Raji (cell line): Measurements from ENCODE around the gene ADGRL1.
A peak's percentile ranks its signal among the peaks of the same experiment; 100 is the strongest.

Source experiments
- POLR2A ChIP-seq: IDR thresholded peaks from 2 replicates; pipeline ENCODE4 v1.6.1; 2011; ENCODE audit warnings: low read depth, low read length, control low read depth; ENCODE audit not compliant: insufficient read depth

Gene ADGRL1

DNA sequence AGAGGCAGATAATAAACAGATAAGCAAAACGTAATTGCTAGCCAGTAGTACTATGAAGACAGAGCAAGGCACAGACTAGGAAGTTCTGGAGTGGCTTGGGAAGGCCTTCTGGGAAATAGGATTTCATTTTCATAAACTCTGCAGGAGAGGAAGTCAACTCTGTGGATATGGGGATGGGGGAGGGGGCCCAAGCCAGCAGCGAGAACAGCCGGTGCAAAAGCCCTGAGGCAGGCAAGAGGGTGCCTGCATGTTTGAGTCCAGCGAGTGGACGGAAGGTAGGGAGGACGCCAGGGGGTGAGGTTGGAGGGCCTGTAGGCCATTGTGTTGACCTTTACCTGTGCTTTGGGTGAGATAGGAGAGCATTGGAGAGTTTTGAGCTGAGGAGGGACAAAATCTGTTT lies 60.6 kb downstream of the ADGRL1 start:
- TF ChIP-seq POLR2A, result no peak

GRCh38 chr19:14142262-14143190 lies 63.4 kb downstream of the ADGRL1 start:
- no peak for TF ChIP-seq POLR2A

DNA sequence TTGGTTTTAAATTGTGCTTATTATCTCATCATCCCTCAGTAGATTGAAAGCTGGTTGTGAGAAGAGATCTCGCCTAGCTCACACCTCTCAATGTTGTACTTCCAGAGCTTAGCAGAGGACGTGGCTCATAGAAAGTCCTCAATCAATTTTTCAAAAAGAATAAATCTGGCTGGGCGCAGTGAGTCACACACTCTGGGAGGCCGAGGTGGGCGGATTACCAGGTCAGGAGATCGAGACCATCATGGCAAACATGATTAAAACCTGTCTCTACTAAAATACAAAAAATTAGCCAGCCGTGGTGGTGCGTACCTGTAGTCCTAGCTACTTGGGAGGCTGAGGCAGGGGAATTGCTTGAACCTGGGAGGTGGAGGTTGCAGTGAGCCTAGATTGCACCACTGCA lies 64.9 kb downstream of the ADGRL1 start:
- TF ChIP-seq POLR2A, result no peak

DNA sequence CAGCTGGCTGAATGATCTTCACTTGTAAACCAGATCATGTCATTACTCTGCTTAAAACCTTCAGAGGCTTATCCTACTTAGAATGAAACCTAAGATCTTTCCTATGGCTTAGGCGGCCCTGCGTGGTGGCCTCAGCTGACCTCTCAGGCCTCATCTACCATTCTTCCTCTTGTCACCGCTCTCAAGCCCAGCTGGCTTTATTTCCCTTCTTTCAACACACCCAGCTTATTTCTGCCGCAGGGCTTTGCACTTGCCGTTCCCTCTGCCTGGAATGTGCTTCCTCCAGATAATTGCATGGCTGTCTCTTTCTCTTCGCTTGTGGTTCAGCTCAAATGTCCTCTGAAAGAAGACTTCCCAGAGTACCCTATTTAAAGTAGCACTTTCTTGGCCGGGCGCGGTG lies 66.0 kb downstream of the ADGRL1 start:
- no peak for TF ChIP-seq POLR2A

DNA sequence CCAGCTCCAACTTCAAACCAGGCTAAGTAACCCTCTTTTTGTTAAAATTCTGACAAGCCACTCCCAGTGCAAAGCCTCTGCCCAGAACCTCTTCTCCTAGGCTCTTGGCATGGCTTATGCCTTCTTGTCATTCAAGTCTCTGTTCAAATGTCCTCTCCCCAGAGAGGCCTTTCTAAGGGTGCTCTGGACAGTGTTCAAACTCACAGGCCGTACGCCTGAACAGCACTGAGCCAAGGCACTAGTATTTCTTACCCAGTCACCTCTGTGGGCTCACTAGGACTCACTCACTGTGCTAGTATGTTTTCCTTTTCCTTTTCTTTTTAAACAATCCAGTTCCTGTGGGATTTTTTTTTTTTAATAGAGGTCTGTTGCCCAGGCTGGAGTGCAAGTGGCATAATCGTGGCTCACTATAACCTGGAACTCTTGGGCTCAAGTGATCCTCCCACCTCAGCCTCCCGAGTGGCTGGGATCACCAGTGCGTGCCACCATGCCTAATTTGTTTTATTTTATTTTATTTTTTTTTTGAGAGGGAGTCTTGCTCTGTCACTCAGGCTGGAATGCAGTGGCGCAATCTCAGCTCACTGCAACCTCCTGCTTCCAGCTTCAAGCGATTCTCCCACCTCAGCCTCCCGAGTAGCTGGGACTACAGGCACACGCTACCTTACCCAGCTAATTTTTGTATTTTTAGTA lies 67.2 kb downstream of the ADGRL1 start:
- TF ChIP-seq POLR2A, result no peak

DNA sequence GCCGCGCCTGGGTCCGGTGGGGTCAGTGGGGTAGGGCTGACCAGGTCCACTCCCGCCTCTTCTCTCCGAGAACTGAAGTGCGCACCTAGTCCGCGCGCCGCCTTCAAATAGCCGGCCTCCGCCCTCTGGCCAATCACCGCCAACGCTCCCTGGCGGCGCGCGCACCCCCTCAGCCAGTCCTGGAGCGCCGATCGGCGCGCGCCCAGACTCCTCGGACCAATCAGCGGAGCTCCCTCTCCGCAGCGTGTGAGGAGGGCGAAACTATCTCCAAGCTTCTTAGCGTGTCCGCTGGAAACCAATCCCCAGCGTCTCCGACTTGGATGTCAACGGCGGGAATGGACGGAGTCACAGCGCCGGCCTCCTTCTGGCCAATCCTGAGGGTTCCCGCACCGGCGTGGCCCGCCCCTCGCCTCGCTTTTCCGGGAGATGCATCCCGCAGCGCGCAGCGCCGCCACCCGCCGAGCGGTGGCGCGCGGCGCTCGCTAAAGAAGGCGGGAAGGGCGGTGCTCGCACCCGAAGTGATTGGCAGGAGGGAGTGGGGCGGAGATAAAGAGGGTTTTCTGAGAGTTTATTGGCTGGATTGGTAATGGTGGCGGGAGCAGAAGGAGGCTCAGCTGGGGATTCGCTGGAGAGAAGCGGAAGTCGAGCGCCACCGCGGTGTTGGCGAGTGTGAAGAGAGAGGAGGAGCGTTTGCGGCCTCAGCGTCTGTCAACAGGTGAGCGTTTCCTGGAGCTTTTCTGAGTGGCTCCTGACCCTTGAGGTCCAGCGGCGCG lies 69.3 kb downstream of the ADGRL1 start, which contains the start of gene ASF1B:
TSS of gene ASF1B (minus strand) at position 81 of the 773 bp plus-strand sequence. CDS start 133 bp downstream, outside the sequence.
- peak; percentile 99 for TF ChIP-seq POLR2A

DNA sequence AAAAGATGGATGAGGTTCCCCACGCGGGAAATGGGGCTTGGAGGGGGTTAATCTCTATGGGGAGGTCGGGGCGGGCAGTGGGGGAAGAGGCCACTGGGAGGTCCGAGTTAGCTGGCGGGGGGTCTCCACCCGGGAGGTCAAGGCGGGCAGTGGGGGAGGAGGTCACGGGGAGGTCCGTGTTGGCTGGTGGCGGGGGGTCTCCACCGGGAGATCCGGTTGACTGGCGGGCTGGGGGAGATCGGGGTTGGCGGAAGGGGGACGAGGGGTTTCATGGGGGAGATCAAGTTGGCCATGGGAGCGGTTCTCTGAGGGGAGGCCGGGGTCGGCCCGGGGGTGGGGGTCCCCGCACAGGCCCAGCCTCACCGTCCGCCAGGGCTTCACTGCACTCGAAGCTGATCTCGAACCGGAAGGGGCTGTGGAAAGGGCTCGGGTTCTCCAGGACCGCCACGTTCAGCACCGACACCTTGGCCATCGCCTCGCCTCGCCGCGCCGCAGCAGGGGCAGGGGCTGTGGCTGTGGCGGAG lies 69.9 kb downstream of the ADGRL1 start:
- TF ChIP-seq POLR2A, result no peak

GRCh38 chr19:14135355-14135754 lies 70.6 kb downstream of the ADGRL1 start:
- TF ChIP-seq POLR2A, result no peak

- no peak for TF ChIP-seq POLR2A
These were observed 78.0 kb downstream of the ADGRL1 start for GRCh38 chr19:14127929-14128509.

GRCh38 chr19:14127176-14127575 lies 78.8 kb downstream of the ADGRL1 start:
- TF ChIP-seq POLR2A, result no peak

DNA sequence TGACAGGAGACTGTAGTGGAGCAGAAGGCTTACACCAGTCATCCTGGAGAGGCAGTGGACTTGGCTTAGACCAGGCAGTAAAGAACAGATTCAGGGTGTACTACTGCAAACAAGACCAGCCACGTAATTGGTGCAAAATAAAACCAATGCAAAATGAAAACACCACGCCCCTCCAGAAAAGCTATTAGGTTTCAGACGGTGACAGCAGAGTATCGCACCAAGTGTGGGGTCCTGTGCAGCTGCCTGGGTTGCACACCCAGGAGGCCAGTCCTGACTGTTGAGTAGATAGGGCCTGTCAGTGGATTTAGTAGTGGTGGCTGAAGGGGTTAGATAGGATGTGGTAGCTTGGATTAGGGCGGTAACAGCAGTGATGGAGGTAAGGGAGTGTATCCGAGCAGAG lies 83.0 kb downstream of the ADGRL1 start:
- TF ChIP-seq POLR2A, result no peak

GRCh38 chr19:14120497-14120780 lies 85.5 kb downstream of the ADGRL1 start:
- TF ChIP-seq POLR2A, result no peak

- TF ChIP-seq POLR2A, result no peak
These were observed 86.1 kb downstream of the ADGRL1 start for GRCh38 chr19:14119644-14120496.

DNA sequence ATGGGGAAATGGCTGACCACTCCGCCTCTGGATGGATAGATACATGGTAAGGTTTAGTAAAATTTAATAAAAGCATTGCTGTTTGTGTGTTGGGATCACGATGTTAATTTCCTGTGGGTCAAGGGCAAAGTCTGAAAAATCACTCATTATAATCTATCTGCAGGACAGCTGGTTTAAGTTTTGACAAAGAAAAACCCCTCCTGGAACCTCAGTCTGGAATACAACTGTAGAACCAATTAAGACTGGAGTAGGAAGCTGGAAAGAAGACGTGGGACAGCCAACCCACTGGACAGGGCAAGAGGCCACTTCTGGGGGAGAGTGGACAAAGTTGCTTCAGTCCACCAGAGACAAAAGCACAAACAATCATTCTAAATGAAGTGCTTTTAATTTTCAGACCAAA lies 86.8 kb downstream of the ADGRL1 start:
- TF ChIP-seq POLR2A, result no peak

DNA sequence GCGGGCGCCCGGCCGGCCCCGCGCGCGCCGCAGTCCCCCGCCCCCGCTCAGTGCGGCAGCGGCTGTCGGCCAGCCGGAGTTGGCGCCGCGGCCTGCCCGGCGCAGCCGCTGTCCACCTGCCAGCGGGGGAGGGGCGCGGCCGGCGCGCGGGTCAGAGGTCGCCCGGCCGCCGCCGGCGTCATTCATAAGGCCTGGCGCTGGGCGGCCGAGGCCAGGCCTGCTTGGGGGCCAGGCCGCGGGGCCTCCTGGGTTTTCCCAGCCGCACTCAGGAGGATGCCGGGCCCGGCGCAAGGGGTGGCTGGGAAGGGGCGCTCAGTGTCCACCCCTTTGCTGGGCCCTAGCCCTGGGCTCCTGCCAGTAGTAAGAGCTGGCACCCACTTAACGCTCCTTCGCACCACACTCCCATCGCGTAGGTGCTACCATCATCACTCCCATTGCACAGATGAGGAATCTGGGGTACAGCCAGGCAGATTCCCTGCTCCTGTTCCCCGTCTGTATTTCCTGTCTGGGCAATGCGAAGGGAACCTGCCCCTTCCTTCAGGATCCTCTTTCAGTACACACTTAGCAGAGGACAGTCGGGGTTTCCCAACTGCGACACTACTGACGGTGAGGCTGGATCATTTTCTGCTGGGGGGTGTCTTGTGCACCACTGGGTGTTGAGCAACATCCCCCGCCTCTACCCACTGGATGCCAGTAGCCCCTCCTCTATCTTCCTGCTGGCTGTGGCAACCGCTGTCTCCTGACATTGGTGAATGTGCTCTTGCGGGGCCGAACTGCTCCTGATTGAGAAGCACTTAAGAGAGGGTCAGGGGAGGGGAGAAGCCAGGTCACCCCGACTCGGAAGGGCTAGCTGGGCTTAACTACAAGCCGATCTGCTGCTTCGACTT lies 87.6 kb downstream of the ADGRL1 start:
- TF ChIP-seq POLR2A, result no peak
